Dermis microvascular lymphatic vessel endothelial cell (primary cell): Measurements from ENCODE around the gene SLC44A3. TPM values are rescaled to one million over a fixed set of nuclear protein-coding genes. Genes with fewer than 3 reads are reported as not detected.

Source experiments
- DNase-seq, 2 donors: peaks; one replicate each; pipeline versions ENCODE4 v3.0.0 to v3.0.0-alpha.2; 2010; ENCODE audit warnings: low read depth in 2 of 2
- total RNA-seq: library from RNA; depleted of rRNA; stranded (reverse); fragments of >200 nt; gene quantifications from 2 replicates; pipeline ENCODE4 v1.2.1, GENCODE V29; 2014

SLC44A3 gene
- total RNA-seq, 1 donor from 2014 or later, result 1.3 TPM

GRCh38 chr1:94799206-94799605 lies 21.0 kb upstream of the SLC44A3 start:
- no peak for DNase-seq

- peak in 1 of 2 donors; percentile 68 for DNase-seq
Measured at GRCh38 chr1:94801919-94802546, 18.1 kb upstream of the SLC44A3 start.

- no peak for DNase-seq
Measured at GRCh38 chr1:94803106-94803505, 17.1 kb upstream of the SLC44A3 start.

- no peak for DNase-seq
Measured at GRCh38 chr1:94803517-94804441, 16.4 kb upstream of the SLC44A3 start.

- no peak for DNase-seq
Measured at GRCh38 chr1:94804442-94804837, 15.7 kb upstream of the SLC44A3 start.

- DNase-seq, result peak in 1 of 2 donors; percentile 68
Measured at GRCh38 chr1:94805912-94806311, 14.2 kb upstream of the SLC44A3 start.

GRCh38 chr1:94806441-94806871 lies 13.7 kb upstream of the SLC44A3 start:
- peak; percentile 66 to 68 for DNase-seq

- peak in 1 of 2 donors; percentile 68 for DNase-seq
Measured at GRCh38 chr1:94807742-94808491, 12.2 kb upstream of the SLC44A3 start.

- no peak for DNase-seq
Measured at GRCh38 chr1:94808669-94809068, 11.5 kb upstream of the SLC44A3 start.

GRCh38 chr1:94812985-94813384 lies 7.2 kb upstream of the SLC44A3 start:
- no peak for DNase-seq

- DNase-seq, result no peak
Measured at GRCh38 chr1:94816030-94816429, 4.1 kb upstream of the SLC44A3 start.

GRCh38 chr1:94817712-94818111 lies 2.4 kb upstream of the SLC44A3 start:
- DNase-seq, result no peak

- no peak for DNase-seq
Measured at GRCh38 chr1:94819238-94819944, 766 bp upstream of the SLC44A3 start.

- DNase-seq, result no peak
Measured at GRCh38 chr1:94820936-94821335, 779 bp downstream of the SLC44A3 start.

GRCh38 chr1:94821636-94822305 lies 1.6 kb downstream of the SLC44A3 start:
- no peak for DNase-seq

GRCh38 chr1:94823116-94823515 lies 3.0 kb downstream of the SLC44A3 start:
- no peak for DNase-seq

GRCh38 chr1:94825936-94826335 lies 5.8 kb downstream of the SLC44A3 start:
- DNase-seq, result no peak

- no peak for DNase-seq
Measured at GRCh38 chr1:94827434-94827833, 7.3 kb downstream of the SLC44A3 start.

GRCh38 chr1:94828251-94828650 lies 8.1 kb downstream of the SLC44A3 start:
- no peak for DNase-seq

GRCh38 chr1:94831641-94832040 lies 11.5 kb downstream of the SLC44A3 start:
- no peak for DNase-seq

GRCh38 chr1:94832446-94832845 lies 12.3 kb downstream of the SLC44A3 start:
- DNase-seq, result no peak
